HG03039 (cell line): Measurements from ENCODE around the gene P2RX7.

Source experiments
- ATAC-seq: cut with Tn5 transposase; IDR thresholded peaks from one replicate; pipeline ENCODE4 v1.9.1; 2021; ENCODE audit warnings: mild to moderate bottlenecking, moderate library complexity; ENCODE audit not compliant: unreplicated experiment

Gene P2RX7

DNA sequence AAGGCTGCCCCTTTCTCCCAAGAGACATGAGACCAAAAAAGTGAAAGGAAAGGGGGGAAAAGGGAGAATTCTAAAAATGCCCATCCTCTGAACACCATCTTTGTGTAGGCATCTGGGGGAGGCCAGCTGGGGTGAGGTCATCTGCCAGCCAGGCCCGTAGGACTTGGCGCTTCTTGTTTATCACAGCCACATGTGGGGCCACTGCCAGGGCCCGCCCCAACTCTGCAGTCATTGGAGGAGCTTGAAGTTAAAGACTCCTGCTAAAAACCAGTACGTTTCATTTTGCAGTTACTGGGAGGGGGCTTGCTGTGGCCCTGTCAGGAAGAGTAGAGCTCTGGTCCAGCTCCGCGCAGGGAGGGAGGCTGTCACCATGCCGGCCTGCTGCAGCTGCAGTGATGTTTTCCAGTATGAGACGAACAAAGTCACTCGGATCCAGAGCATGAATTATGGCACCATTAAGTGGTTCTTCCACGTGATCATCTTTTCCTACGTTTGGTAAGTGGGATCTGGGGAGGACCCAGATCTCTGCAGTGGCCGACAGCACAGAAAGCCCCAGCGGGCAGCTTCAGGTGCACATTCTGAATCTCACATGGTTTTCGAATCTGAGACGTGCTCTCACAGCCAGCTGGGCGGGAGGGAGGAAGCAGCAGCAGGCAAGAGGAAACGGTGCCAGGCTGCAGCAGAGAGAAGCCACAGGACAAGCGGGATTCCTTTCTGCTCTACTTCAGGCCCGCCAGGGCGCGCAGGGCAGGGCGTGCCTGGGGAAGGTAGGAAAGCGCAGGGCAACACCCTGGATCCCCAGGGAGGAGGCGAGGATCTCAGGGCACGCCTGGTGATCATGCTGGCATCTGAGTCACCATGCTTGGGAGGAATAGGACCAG lies at the start of gene P2RX7:
Gene P2RX7, plus strand, starts transcription at position 276 of the 881 bp plus-strand sequence. Its CDS starts 95 bp downstream, at position 371.
- ATAC-seq = no peak

DNA sequence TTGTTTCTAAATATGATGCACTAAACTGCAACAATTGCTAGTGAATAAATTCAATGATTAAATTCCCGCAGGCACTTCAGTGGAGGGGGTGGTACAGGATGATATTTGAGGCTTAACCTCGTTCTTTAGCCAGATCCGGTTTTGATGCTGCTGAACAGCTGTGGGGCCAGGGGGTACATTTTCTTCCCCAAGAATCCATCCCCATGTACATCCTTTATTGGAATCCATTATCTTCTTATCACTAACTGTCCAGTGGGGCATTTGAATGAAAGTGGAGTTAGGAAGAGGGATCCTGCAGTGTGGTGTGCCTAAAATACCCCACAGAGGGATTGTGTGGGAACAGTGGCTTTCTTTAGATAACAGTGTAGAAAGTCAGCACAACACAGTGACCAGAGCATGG lies 48.4 kb upstream of the P2RX7 start:
- no peak for ATAC-seq

DNA sequence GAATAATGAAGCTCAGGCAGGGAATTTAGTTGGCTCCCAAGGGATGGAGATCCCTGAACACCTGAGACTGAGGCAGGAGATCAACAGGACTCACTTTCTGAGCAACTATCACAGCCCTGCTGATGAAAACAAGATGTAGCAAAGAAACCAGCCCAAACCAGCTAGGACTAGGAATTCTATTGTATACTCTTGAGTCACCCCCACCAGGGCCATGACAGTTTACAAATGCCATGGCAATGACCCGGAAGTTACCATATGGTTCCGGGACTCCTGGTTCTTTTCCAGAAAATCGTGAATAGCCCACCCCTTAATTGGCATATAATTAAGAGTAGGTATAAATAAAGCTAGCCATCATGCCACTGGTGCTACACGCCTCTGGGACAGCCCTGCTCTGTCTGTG lies 47.6 kb upstream of the P2RX7 start:
- ATAC-seq = no peak

DNA sequence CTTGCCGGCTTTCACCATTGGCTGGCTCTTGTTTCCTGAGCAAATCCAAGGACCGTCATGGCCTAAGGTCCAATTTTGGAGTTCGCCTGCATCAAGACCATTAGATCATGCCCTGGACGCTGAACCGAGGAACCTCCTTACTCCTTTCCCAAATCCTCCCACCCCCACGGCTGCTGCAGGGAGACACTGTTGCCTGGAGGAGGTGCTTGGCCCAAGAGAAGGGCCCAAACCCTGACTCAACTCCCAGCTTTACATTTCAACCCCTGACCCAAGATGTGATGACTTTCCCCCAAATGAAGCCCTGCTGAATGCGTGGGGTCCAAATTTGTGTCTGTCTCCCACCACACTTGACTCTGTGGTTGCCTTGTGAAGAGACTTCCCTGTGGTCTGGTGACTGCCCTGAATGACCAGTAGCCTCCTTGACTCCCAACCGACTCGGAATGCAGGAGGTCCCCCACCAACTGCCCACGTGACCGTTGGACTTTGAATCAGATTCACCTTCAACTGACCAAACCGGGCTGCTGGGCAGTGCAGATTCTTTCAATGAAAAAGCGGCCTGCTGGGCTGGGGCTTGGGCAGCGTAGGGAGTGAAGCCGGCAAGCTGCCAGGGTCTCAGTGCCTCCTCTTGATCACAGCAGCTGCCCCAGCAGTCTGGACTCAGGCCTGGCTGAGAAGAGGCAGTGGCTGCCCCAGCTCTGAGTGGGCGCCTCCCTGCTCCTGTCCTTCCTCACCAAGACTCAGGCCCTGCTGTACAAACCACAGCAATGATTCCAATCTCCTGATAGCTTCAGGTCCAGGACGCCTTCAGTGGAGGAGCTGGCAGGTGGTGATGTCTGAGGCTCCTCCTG lies 46.9 kb upstream of the P2RX7 start:
- ATAC-seq = no peak

DNA sequence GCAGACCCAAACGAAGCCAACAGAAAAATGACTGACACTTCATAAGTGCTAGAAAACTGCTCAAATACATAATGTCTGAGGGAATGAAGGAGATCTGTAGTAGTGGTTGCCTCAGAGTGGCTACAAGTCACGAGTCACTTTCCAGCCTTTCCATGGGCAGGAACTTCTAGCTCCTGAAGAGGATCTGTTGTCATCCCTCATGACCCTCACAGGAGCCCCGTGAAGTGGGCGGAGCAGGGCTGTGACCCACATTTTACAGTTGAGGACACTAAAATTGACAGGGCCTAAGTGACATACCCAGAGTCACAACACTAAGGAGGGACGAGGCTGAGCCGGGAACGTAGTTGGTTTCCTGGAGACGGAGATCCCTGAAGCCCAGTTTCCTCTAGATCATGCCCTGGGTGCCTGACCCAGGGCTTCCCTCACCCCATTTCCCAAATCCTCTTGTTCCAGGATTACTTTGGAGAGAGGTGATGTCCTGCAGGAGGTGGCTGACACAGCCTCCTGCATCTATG lies 45.8 kb upstream of the P2RX7 start:
- ATAC-seq = no peak

DNA sequence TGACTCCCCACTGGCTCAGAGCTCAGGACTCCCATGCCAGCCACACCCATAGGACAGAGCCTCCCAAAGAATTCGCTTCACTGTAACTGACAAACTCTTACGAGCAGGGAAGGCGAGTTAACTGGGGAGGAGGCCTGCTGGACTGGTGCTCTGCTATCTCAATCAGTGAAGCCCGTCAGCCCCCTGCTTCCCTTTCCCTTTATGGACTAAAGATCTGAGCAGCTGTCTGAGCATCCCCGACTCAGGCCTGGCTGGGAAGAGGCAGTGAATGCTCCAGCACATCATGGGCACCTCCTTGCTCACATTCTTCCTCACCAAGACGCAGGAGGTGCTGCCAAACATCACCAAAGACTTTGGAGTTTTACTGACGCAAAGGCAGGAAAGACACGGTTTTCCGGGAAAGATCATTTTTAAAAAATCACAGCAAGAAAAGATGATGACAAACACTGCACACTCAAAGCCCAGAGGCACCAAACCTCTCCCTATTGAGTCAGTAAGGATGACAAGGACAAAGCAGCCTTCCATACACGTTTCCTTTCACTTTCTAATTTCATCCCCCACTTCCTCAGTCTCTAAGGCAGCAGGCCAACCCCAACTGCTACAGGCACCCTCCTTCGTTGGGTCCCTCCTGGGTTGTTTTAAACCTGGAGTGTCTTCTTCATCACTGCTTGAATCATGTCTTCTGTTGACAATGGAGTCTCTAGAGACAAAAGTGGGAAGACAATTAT lies 45.0 kb upstream of the P2RX7 start:
- no peak for ATAC-seq

DNA sequence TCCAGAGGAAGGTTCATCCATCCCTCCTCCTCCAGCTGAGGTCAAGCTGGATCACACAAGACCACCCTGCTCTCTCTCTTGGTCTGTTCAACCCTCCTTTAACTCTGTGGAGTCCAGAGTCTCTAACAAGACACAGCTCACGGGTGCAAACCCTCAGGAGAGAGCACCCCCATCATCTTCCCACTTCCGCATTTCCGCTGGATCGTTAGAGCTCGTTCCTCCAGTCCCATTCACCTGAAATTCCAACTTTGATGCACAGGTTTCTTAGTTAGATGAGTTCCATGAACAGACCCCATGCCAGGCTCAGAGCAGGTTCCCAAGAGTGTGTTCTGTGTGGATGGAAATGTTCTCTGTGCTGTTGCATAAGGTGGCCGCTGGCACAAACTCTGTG lies 44.5 kb upstream of the P2RX7 start:
- ATAC-seq = no peak

DNA sequence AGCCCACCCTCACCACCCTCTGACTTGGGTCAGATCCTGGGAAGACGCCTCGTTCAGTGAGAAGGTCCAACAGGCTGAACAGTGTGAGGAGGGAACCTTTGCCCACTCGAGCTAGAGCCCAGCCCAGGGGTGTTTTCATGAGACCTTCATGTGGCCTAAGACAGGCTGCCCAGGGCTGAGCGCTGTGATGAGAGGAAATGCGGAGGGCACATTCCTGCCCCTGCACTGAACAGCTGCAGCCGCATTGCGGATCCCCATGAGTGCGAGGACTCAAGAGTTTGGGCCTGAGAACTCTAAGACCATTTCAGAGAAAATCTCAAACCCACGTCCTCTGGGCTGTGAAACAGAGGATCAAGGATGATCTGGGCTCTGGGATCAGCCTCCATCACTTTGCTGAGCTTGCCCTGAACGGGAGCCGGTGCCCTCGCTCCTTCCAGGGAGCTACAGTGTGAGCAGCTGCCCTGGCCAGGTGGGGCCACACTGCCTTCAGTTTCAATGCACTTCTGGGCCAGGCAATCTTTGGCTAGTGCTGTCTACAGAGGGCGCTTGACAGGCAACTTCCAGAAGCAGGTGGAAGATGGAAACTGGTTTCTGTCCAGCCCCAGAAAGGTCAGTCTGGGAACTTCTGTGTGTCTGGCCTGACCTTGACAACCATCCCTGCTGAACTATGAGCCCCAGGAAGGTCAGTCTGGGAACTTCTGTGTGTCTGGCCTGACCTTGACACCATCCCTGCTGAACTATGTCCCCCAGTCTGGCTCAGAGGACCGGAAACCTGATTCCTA lies 43.5 kb upstream of the P2RX7 start:
- ATAC-seq = no peak

DNA sequence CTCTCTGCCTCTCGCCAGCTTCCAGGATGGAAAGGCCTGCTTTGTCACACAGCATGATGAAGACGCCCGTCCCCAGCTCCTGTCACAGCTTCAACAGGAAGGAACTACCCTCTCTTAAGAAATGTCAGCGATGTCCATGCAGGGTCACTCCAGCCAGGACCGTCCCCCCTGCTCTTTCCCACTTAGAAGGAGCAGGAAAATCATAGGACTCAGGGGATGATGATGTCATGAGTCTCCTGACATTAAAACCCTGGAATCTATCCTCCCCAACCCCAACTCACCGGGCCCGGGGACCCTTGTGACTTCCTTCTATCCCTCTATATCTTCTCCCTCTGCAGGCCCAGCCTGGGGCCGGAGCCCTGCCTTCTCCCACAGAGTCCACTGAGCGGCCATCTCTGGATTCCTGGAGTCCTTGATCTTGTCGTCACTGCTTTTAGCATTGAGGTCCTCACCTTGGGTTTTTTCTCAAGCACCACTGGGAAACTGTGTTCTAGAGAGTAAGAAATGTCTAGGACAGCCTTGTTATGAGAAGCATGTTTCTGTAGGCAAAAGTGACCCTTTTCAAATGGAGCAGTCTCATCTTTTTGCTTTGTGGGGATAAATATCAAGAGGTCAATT lies 42.8 kb upstream of the P2RX7 start:
- ATAC-seq = no peak

DNA sequence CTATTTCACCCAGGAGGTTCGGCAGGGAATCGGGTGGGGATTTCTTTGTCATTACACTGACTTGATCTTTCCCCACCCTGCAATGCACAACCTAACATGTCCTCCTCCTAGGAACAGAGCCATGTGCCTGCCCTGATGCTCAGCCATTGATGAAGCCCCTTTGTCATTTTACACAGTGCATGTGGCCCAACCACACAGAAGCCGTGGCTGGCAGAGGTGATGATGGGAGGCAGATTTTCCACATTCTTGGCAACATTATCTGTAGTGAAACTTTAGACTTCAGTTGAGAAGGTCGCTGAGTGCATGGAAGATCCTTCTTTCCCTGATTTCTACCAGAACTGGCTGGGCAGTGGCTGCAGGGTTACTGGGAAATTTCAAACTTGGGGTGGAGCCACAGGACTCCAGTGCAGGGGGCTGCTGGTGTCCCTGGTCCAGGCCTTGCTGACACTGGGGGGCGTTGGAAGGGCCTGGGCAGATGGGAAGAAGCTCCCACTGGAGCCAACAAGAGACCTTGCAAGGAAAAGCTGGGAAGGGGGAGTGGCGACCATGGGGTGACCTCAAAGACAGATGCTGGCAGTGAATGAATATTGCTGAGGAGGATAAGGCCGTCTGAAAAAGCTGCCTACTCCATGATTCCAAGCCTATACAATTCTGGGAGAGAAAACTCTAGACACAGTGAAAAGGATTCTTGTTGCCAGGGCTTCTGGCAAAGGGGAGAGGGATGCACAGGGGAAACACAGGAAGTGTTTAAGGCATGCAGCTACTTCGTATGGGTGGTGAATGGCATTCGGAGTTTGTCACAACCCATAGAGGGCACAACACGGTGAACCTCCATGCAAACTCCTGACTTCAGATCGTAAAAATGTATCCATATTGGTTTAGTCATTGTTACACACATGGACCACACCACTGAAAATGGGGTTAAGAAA lies 41.8 kb upstream of the P2RX7 start:
- ATAC-seq = no peak

DNA sequence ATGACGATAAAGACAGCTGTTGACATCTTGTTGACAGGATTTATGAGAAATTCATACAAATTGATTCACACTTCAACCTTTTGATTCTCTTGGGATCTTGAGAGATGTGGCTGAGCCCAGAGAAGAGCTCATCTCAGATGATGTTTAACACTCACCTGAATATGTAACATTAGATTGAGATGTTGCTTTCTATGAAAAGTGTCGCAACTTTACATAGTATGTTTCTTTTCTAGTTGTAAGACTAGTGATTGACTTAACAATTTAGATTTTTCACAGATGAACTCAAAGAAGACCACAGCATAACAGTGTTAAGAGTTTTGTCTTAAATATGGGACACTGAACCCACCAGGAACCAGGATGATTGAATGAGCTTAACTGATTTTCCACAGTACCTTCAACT lies 40.6 kb upstream of the P2RX7 start:
- ATAC-seq = no peak

DNA sequence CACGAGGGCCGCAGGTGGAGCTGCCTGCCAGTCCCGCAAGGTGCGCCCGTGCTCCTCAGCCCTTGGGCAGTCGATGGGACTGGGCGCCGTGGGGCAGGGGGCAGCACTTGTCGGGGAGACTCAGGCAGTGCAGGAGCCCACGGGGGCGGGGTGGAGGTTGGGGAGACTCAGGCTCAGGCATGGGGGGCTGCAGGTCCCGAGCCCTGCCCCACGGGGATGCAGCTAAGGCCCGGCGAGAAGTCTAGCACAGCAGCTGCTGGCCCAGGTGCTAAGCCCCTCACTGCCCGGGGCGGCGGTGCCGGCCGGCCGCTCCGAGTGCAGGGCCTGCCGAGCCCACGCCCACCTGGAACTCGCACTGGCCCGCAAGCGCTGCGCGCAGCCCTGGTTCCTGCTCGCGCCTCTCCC lies 39.2 kb upstream of the P2RX7 start:
- no peak for ATAC-seq

DNA sequence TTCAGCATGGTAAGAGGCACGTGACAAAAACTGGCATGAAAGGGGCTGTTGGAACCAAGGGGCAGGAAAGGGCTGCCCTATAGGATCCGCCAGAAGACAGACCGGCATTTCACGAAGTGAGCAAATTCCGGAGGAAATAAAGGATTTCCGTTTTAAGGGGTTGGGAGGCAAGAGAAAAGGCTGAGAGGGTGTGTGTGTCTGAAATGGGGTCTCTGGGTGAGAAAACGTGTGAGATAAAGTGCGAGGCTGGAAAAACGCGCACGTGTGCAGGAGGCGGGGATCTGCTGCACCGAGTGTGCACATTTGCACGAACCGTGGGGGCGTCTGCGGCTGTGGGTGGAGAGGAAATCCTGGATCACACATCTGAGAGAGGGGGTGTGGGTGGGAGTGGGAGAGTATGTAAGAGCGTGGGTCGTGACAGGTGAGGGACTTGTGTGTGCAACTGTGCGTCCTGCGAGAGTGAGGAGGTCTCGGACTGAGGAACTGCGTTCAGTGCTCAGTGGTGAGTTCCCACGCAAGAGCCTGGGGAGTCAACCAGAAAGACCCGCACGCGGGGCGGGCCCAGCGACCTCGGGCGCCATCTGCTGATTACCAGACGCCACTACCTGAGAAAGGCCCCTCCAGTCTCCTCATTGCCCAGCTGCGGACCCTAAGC lies 37.0 kb upstream of the P2RX7 start:
- ATAC-seq = peak; percentile 61

DNA sequence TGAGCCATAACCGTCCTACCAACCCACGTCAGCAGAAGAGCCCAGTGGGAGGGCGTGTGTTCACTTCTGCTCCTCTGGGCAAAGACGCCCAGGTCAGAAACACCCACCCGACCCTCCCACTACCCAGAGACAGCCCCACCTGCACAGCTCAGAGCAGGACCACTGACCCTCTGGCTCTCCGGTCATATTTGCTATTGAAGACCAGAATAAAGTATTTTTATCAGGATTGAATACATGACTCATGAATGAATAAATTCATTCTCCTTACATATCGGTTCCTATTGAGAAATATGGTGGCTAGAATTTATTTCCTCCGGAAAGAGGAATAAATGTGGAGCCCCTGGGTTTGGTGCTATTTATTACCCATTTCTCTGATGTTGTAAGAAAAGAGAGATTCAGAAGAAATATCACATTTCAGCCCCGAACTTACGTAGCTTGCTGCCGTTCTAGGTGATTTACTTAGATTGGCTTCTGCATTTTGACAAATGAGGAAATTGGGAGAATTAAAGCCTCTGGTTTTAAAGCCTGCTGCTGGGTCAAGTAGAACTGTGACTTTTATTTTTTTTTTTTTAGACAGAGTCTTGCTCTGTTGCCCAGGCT lies 36.4 kb upstream of the P2RX7 start:
- ATAC-seq = no peak

DNA sequence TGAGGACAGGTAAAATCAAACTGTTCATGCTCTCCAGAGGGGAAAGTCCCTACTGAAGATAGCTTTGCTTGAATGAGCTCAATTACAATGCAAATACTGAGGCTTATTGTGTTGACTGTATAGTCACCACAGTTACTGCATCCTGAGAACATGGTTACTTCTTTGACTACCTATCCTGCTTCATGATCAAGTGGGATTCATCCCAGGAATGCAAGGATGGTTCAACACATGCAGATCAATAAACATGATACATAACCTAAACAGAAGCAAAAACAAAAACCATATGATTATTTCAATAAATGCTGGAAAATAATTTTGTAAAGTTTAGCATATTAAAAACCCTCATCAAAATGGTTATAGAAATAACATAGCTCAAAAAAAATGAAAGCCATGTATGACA lies 32.9 kb upstream of the P2RX7 start:
- ATAC-seq = no peak

DNA sequence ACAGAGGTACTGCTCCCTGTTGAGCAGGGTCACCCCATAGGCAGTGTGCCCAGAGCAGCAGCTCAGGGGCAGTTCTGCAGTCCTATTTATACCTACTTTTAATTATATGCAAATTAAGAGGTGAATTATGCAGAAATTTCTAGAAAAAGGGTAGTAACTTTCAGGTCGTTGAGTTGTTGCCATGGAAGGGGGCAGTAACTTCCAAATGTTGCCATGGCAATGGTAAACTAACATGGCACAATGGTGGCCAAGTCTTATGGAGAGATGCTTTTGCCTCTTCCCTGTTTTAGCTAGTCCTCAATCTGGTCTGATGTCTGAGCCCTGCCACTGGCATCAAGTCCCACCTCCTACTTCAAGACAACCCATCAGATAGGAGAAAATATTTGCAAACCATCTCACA lies 30.4 kb upstream of the P2RX7 start:
- ATAC-seq = no peak

DNA sequence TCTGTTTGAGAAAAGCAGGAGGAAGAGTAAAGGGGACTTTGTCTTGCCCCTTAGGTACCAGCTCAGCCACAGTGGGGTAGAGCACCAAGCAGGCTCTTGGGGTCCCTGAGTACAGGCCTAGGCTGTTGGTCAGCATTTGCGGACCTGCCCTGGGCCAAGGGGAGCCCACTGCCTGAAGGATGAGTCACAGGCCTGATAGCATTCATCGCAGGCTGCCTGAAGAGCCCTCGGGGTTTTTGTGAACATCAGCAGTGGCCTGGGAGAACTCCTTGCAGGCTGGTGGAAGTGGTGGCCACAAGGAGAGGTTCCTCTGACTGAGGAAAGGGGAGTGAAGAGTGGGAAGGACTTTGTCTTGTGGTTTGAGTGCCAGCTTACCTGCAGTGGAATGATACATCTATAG lies 25.0 kb upstream of the P2RX7 start:
- no peak for ATAC-seq

DNA sequence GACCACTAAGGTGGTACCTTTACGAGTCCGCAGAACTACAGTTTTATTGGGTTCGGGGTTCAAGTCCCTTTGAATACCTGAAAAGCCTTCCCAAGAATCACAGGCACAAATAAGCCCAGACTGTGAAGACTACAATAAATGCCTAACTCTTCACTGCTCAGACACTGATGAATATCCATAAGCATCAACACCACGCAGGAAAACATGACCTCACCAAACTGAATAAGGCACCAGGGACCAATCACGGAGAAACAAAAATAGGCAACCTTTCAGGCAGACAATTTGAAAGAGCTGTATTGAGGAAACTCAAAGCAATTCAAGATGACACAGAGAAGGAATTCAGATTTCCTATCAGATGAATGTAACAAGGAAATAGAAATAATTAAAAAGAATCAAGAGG lies 24.2 kb upstream of the P2RX7 start:
- ATAC-seq = no peak
